Measurements from ENCODE around the gene CCNK.

The CCNK gene

GRCh38 chr14:99441918-99442317 lies 39.3 kb upstream of the CCNK start:
- no peaks in the 10 kb centered on the region for H4K20me1 ChIP-seq (ENCODE audit: insufficient read depth)
- no peak overlapping the region for H3K9ac ChIP-seq
- H2AFZ ChIP-seq (ENCODE audit: low read depth) = no peak overlapping the region
- TF ChIP-seq CTCF (conservative IDR thresholded peaks at IDR 0.05; ENCODE audit: low read depth, low read length) = no peak
- H3K79me2 ChIP-seq (ENCODE audit: insufficient read depth, low read depth) = no peaks in the 10 kb centered on the region
- H3K27me3 ChIP-seq (ENCODE audit: insufficient read depth, low read depth) = no peaks in the 10 kb centered on the region
- H3K4me1 ChIP-seq (ENCODE audit: low read depth, poor library complexity, severe bottlenecking) = no peaks in the 10 kb centered on the region
- no peak overlapping the region for H3K27ac ChIP-seq
- H3K36me3 ChIP-seq (ENCODE audit: insufficient read depth) = no peaks in the 10 kb centered on the region
- H3K4me2 ChIP-seq = no peak overlapping the region
- H3K4me3 ChIP-seq (IDR thresholded peaks at IDR 0.05; ENCODE audit: insufficient read depth, low read depth, low read length) = no peak overlapping the region

- Histone ChIP-seq H3K36me3 (ENCODE audit: insufficient read depth) (no peaks in the 10 kb centered on the region), H3K9ac (no peak overlapping the region), H3K27me3 (ENCODE audit: insufficient read depth, low read depth) (no peaks in the 10 kb centered on the region), H2AFZ (ENCODE audit: low read depth) (no peak overlapping the region), H3K27ac (no peak overlapping the region), H3K4me2 (no peak overlapping the region), H3K79me2 (ENCODE audit: insufficient read depth, low read depth) (no peaks in the 10 kb centered on the region), H3K4me3 (IDR thresholded peaks at IDR 0.05; ENCODE audit: insufficient read depth, low read depth, low read length) (no peak overlapping the region), H4K20me1 (ENCODE audit: insufficient read depth) (no peaks in the 10 kb centered on the region), H3K4me1 (ENCODE audit: low read depth, poor library complexity, severe bottlenecking) (no peaks in the 10 kb centered on the region)
- TF ChIP-seq CTCF (conservative IDR thresholded peaks at IDR 0.05; ENCODE audit: low read depth, low read length) = no peak
These were observed 35.3 kb upstream of the CCNK start for GRCh38 chr14:99445931-99446330.

- Histone ChIP-seq H2AFZ (ENCODE audit: low read depth) (no peak overlapping the region), H3K4me2 (no peak overlapping the region), H3K27me3 (ENCODE audit: insufficient read depth, low read depth) (no peaks in the 10 kb centered on the region), H3K9ac (no peak overlapping the region), H3K4me3 (IDR thresholded peaks at IDR 0.05; ENCODE audit: insufficient read depth, low read depth, low read length) (no peak overlapping the region), H4K20me1 (ENCODE audit: insufficient read depth) (no peaks in the 10 kb centered on the region), H3K79me2 (ENCODE audit: insufficient read depth, low read depth) (no peaks in the 10 kb centered on the region), H3K36me3 (ENCODE audit: insufficient read depth) (no peaks in the 10 kb centered on the region), H3K27ac (no peak overlapping the region), H3K4me1 (ENCODE audit: low read depth, poor library complexity, severe bottlenecking) (no peaks in the 10 kb centered on the region)
- TF ChIP-seq CTCF (conservative IDR thresholded peaks at IDR 0.05; ENCODE audit: low read depth, low read length) = no peak
These were observed 33.5 kb upstream of the CCNK start for GRCh38 chr14:99447739-99448138.

- no peak overlapping the region for H3K4me3 ChIP-seq (IDR thresholded peaks at IDR 0.05; ENCODE audit: insufficient read depth, low read depth, low read length)
- no peaks in the 10 kb centered on the region for H3K27me3 ChIP-seq (ENCODE audit: insufficient read depth, low read depth)
- no peak for TF ChIP-seq CTCF (conservative IDR thresholded peaks at IDR 0.05; ENCODE audit: low read depth, low read length)
- H3K9ac ChIP-seq = no peak overlapping the region
- H3K27ac ChIP-seq = no peak overlapping the region
- H3K4me1 ChIP-seq (ENCODE audit: low read depth, poor library complexity, severe bottlenecking) = no peaks in the 10 kb centered on the region
- H2AFZ ChIP-seq (ENCODE audit: low read depth) = no peak overlapping the region
- H3K79me2 ChIP-seq (ENCODE audit: insufficient read depth, low read depth) = no peaks in the 10 kb centered on the region
- H3K4me2 ChIP-seq = no peak overlapping the region
- no peaks in the 10 kb centered on the region for H3K36me3 ChIP-seq (ENCODE audit: insufficient read depth)
- no peaks in the 10 kb centered on the region for H4K20me1 ChIP-seq (ENCODE audit: insufficient read depth)
These were observed 30.9 kb upstream of the CCNK start for GRCh38 chr14:99450266-99450665.

GRCh38 chr14:99451234-99451633 lies 30.0 kb upstream of the CCNK start:
- H3K27me3 ChIP-seq (ENCODE audit: insufficient read depth, low read depth) = no peaks in the 10 kb centered on the region
- H2AFZ ChIP-seq (ENCODE audit: low read depth) = no peak overlapping the region
- H3K4me2 ChIP-seq = no peak overlapping the region
- H3K4me1 ChIP-seq (ENCODE audit: low read depth, poor library complexity, severe bottlenecking) = no peaks in the 10 kb centered on the region
- TF ChIP-seq CTCF (conservative IDR thresholded peaks at IDR 0.05; ENCODE audit: low read depth, low read length) = no peak
- H3K79me2 ChIP-seq (ENCODE audit: insufficient read depth, low read depth) = no peaks in the 10 kb centered on the region
- H3K36me3 ChIP-seq (ENCODE audit: insufficient read depth) = no peaks in the 10 kb centered on the region
- H3K27ac ChIP-seq = no peak overlapping the region
- no peak overlapping the region for H3K4me3 ChIP-seq (IDR thresholded peaks at IDR 0.05; ENCODE audit: insufficient read depth, low read depth, low read length)
- H3K9ac ChIP-seq = no peak overlapping the region
- no peaks in the 10 kb centered on the region for H4K20me1 ChIP-seq (ENCODE audit: insufficient read depth)
